Small intestine (tissue), 7 donors: ENCODE data around the gene KCNG2. TPM values are rescaled to one million over a fixed set of nuclear protein-coding genes. Genes with fewer than 3 reads are reported as not detected.

Source experiments
- DNase-seq, 2 donors: peaks; one replicate each; pipeline versions ENCODE4 v3.0.0 to v3.0.0-alpha.2; 2013
- FAIRE-seq: peaks from 2 replicates; lab custom pipeline; 2012; peaks lifted over from hg19 to GRCh38; lab: Jason Lieb, UNC
- H3K27ac ChIP-seq, 3 donors: one replicate each; pipeline ENCODE4 v1.5.1; 2013; ENCODE audit warnings: low read length in 2 of 3, mild to moderate bottlenecking in 2 of 3, control low read depth in 1 of 3, inconsistent platforms in 1 of 3, low read depth in 1 of 3, moderate library complexity in 1 of 3
- H3K27me3 ChIP-seq, 3 donors: one replicate each; pipeline ENCODE4 v1.6.1; 2013; ENCODE audit warnings: low read length in 3 of 3, inconsistent platforms in 1 of 3; ENCODE audit not compliant: control insufficient read depth in 3 of 3, insufficient read depth in 3 of 3
- H3K36me3 ChIP-seq, 3 donors: one replicate each; pipeline ENCODE4 v1.6.1; 2013; ENCODE audit warnings: low read length in 3 of 3, inconsistent platforms in 1 of 3, low read depth in 1 of 3, mild to moderate bottlenecking in 1 of 3, moderate library complexity in 1 of 3; ENCODE audit not compliant: control insufficient read depth in 3 of 3, insufficient read depth in 2 of 3
- H3K4me1 ChIP-seq, 3 donors: one replicate each; pipeline ENCODE4 v1.6.1; 2013; ENCODE audit warnings: low read length in 2 of 3, inconsistent platforms in 1 of 3, low read depth in 1 of 3, mild to moderate bottlenecking in 1 of 3, moderate library complexity in 1 of 3; ENCODE audit not compliant: control insufficient read depth in 3 of 3, insufficient read depth in 2 of 3
- H3K4me3 ChIP-seq, 3 donors: one replicate each; pipeline ENCODE4 v1.5.1; 2013; ENCODE audit warnings: low read length in 3 of 3, control low read depth in 1 of 3, inconsistent platforms in 1 of 3, low read depth in 1 of 3, mild to moderate bottlenecking in 1 of 3, moderate library complexity in 1 of 3
- H3K9me3 ChIP-seq, 2 donors: one replicate each; pipeline ENCODE4 v1.6.1; 2013; ENCODE audit warnings: low read depth in 1 of 2, low read length in 1 of 2; ENCODE audit not compliant: control insufficient read depth in 2 of 2, insufficient read depth in 1 of 2
- WGBS, 3 donors: extraction: QIAGEN DNeasy Blood & Tissue Kit; methylation state at CpG; one replicate each; pipeline ENCODE4 v1.1.7; 2013; 5-methylcytosine and 5-hydroxymethylcytosine counted together
- polyA plus RNA-seq, 4 donors: library from polyadenylated mRNA; stranded (reverse) in 3 of 4; unstranded in 1 of 4; fragments of 200-250 nt in 3 of 4; fragments of 120-200 nt in 1 of 4; gene quantifications; one replicate each; pipeline versions ENCODE4 v1.2.1 to v1.2.3, GENCODE V29; 2013
- donor health status: healthy with polysubstance abuse.
- donor health status: control.
- donor health status: control.
- donor health status: Bipolar disorder and iron deficiency.
- donor health status: healthy.

The KCNG2 gene
- polyA plus RNA-seq, 4 donors: 0.10 to 0.30 TPM; not detected in 2

- 81 to 85% (median 84%) methylated on average over 25 to 26 of the region's 26 CpGs for WGBS, 3 donors
- no peak for DNase-seq
- Histone ChIP-seq H3K9me3 (peaks cover 0 to 1% of the 10 kb centered on the region in 2 donors), H3K4me3 (no peak overlapping the region), H3K27ac (no peak overlapping the region), H3K4me1 (no peaks in the 10 kb centered on the region), H3K27me3 (no peaks in the 10 kb centered on the region), H3K36me3 (no peaks in the 10 kb centered on the region)
- FAIRE-seq: no peak
Observed at GRCh38 chr18:79819064-79819967, 21.6 kb downstream of the KCNG2 start.

GRCh38 chr18:79819968-79820351 is 22.2 kb downstream of the KCNG2 start:
- FAIRE-seq: no peak
- Histone ChIP-seq H3K4me1 (no peaks in the 10 kb centered on the region), H3K9me3 (peaks cover 0 to 1% of the 10 kb centered on the region in 2 donors), H3K4me3 (no peak overlapping the region), H3K36me3 (no peaks in the 10 kb centered on the region), H3K27ac (no peak overlapping the region), H3K27me3 (no peaks in the 10 kb centered on the region)
- WGBS, 3 donors: 63 to 82% (median 63%) methylated on average over 14 of the region's 14 CpGs
- DNase-seq: peak in 1 of 2 donors; percentile 8

GRCh38 chr18:79823120-79823519 is 25.4 kb downstream of the KCNG2 start:
- Histone ChIP-seq H3K4me1 (no peaks in the 10 kb centered on the region), H3K4me3 (no peak overlapping the region), H3K27me3 (no peaks in the 10 kb centered on the region), H3K9me3 (no peaks in the 10 kb centered on the region), H3K36me3 (no peaks in the 10 kb centered on the region), H3K27ac (no peak overlapping the region)
- 76 to 82% (median 81%) methylated on average over 12 of the region's 12 CpGs for WGBS, 3 donors
- DNase-seq (no peak), FAIRE-seq (no peak)

DNA sequence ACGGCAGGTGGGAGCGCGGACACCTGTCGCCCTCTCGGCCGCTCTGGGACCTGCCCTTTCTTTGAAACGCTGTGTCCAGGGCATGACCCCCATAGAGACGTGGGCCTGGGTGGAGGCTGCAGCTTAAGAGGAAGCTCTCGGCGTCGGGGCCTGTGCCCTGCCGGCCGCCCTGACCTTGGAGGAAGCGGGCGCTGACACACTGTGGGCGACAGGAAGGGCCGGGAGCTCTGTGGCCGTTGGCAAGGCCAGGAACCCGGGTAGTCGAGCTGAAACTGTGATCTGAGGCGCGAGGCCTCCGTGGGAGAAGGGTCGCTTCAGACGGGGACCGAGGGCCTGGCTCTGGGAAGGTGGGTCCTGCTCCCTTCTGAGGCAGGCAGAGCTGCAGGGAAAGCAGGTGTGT is 28.2 kb downstream of the KCNG2 start:
- no peaks in the 10 kb centered on the region for H3K27me3 ChIP-seq
- H3K4me1 ChIP-seq: no peaks in the 10 kb centered on the region
- peaks cover 0 to 4% of the 10 kb centered on the region in 2 donors for H3K9me3 ChIP-seq
- H3K27ac ChIP-seq: no peak overlapping the region
- FAIRE-seq (no peak), DNase-seq (no peak)
- H3K4me3 ChIP-seq: no peak overlapping the region
- 81 to 96% (median 83%) methylated on average over 26 of the region's 26 CpGs for WGBS, 3 donors
- no peaks in the 10 kb centered on the region for H3K36me3 ChIP-seq

- DNase-seq (no peak), FAIRE-seq (no peak)
- WGBS, 3 donors: 83 to 93% (median 85%) methylated on average over 18 of the region's 18 CpGs
- Histone ChIP-seq H3K4me1 (no peaks in the 10 kb centered on the region), H3K27me3 (no peaks in the 10 kb centered on the region), H3K36me3 (no peaks in the 10 kb centered on the region), H3K4me3 (no peak overlapping the region), H3K9me3 (peaks cover 0 to 4% of the 10 kb centered on the region in 2 donors), H3K27ac (no peak overlapping the region)
Observed at GRCh38 chr18:79826966-79827365, 29.2 kb downstream of the KCNG2 start.

DNA sequence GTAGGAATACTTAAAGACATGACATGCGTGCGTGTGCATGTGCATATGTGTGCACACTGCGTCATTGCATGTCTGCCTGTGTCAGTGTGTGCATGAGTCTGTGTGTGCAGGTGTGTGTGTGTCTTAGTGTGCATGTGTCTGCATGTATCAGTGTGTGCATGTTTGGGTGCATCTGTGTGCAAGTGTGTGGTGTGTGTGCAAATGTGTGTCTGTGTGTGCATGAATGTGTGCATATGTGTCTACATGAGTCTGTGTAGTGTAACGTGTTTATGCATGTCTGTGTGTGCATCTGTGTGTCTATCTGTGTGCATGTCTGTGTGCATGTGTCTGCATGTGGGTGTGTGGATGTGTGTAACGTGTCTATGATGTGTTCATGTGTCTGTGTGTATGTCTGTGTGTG is 30.5 kb downstream of the KCNG2 start:
- WGBS, 3 donors: 84 to 95% (median 90%) methylated on average over 5 of the region's 5 CpGs
- DNase-seq (no peak), FAIRE-seq (no peak)
- H3K4me3 ChIP-seq: no peak overlapping the region
- peaks cover 0 to 4% of the 10 kb centered on the region in 2 donors for H3K9me3 ChIP-seq
- H3K4me1 ChIP-seq: no peaks in the 10 kb centered on the region
- no peaks in the 10 kb centered on the region for H3K36me3 ChIP-seq
- no peaks in the 10 kb centered on the region for H3K27me3 ChIP-seq
- H3K27ac ChIP-seq: no peak overlapping the region

DNA sequence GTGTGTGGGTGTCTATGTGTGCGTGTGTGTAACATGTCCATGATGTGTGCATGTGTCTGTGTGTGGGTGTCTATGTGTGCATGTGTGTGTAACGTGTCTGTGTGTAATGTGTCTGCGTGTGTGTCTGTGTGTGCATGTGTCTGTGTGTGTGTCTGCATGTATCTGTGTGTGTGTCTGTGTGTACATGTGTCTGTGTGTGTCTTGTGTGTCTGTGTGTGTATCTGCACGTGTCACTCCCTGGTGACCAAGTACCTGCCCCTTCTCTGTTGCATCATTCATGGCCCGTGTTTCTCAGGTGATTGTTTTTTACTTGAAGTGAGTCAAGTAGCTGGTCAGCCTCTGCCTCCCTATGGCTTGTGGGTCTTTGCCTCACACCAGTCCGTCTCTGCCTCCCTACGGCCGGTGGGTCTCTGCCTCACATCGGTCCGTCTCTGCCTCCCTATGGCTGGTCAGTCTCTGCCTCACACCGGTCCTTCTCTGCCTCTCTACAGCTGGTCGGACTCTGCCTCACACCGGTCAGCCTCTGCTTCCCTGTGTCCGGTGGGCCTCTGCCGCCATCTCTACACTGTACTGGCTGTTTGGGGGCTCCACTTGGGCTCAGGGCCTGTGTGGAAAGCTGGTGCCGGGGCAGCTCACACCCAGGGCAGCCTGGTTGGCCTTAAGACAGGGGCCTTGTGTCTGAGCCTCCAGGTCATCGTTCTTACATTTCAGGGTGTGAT is 31.6 kb downstream of the KCNG2 start:
- FAIRE-seq (no peak), DNase-seq (no peak)
- Histone ChIP-seq H3K9me3 (peaks cover 0 to 4% of the 10 kb centered on the region in 2 donors), H3K4me1 (no peaks in the 10 kb centered on the region), H3K36me3 (no peaks in the 10 kb centered on the region), H3K27me3 (no peaks in the 10 kb centered on the region), H3K4me3 (no peak overlapping the region), H3K27ac (no peak overlapping the region)
- 89 to 93% (median 91%) methylated on average over 17 of the region's 17 CpGs for WGBS, 3 donors

- peaks cover 0 to 4% of the 10 kb centered on the region in 2 donors for H3K9me3 ChIP-seq
- 77 to 95% (median 89%) methylated on average over 3 of the region's 3 CpGs for WGBS, 3 donors
- no peak for DNase-seq
- no peak overlapping the region for H3K27ac ChIP-seq
- no peak overlapping the region for H3K4me3 ChIP-seq
- no peak for FAIRE-seq
- no peaks in the 10 kb centered on the region for H3K27me3 ChIP-seq
- no peaks in the 10 kb centered on the region for H3K4me1 ChIP-seq
- no peaks in the 10 kb centered on the region for H3K36me3 ChIP-seq
Observed at GRCh38 chr18:79832169-79832568, 34.4 kb downstream of the KCNG2 start.
